GM12878 (cell line): ENCODE measurements around the gene DCTN2. TPM values are rescaled to one million over a fixed set of nuclear protein-coding genes. Genes with fewer than 3 reads are reported as not detected.
A peak's percentile ranks its signal among the peaks of the same experiment; 100 is the strongest.

ENCODE experiments used
- ATAC-seq: fragments of 200-7000 bp; cut with Tn5 transposase; 3 replicates; pipeline ENCODE4 v1.9.1; 2020; ENCODE audit warnings: mild to moderate bottlenecking, moderate library complexity
- BruUV-seq: library from RNA; stranded (reverse); fragments of 400-500 nt; replicated peaks from 2 replicates; lab custom pipeline; 2021; lab: Mats Ljungman, UMichigan
- CTCF ChIA-PET: fragments of 300-600 bp; sonication (Branson Sonifier 250); formaldehyde crosslinking; extraction: SDS; loops from one replicate; lab custom pipeline; 2021; ENCODE audit warnings: inconsistent platforms; lab: Yijun Ruan, JAX
- POLR2A ChIA-PET: fragments of 350-600 bp; formaldehyde crosslinking; extraction: SDS; loops from one replicate; lab custom pipeline; 2021; ENCODE audit warnings: inconsistent platforms; lab: Charles Lee
- RAD21 ChIA-PET: fragments of 300-600 bp; sonication (Branson Sonifier 250); formaldehyde crosslinking; loops from one replicate; lab custom pipeline; 2023; ENCODE audit warnings: antibody characterized with exemption; ENCODE audit not compliant: unreplicated experiment; lab: Charles Lee
- SMC1A ChIA-PET: fragments of 300-600 bp; sonication (Branson Sonifier 250); formaldehyde crosslinking; loops from one replicate; lab custom pipeline; 2023; ENCODE audit not compliant: unreplicated experiment, uncharacterized antibody; lab: Charles Lee
- DNase-seq: peaks from one replicate; pipeline ENCODE4 v3.0.0-alpha.2; 2011; ENCODE audit warnings: low read depth, low spot score
- FAIRE-seq: peaks from 3 replicates; lab custom pipeline; 2011; peaks lifted over from hg19 to GRCh38; lab: Jason Lieb, UNC
- H2AFZ ChIP-seq: 2 replicates; pipeline ENCODE4 v1.6.0; 2011; ENCODE audit warnings: low read depth, low read length, control low read depth; ENCODE audit not compliant: control insufficient read depth
- H3K27ac ChIP-seq: 2 replicates; pipeline ENCODE4 v1.5.1; 2011; ENCODE audit warnings: control low read depth; ENCODE audit not compliant: control insufficient read depth, insufficient read depth
- H3K27me3 ChIP-seq, 2 experiments: replicated peaks in 1 of 2; 2 replicates each; pipeline versions ENCODE4 v1.6.0 to v1.6.1; 2011; ENCODE audit warnings: low read length in 1 of 2; ENCODE audit not compliant: control insufficient read depth in 2 of 2, insufficient read depth in 2 of 2
- H3K36me3 ChIP-seq, 2 experiments: 2 replicates each; pipeline ENCODE4 v1.5.1; 2011; ENCODE audit warnings: low read length in 1 of 2; ENCODE audit not compliant: control insufficient read depth in 2 of 2, insufficient read depth in 2 of 2
- H3K4me1 ChIP-seq: 2 replicates; pipeline ENCODE4 v1.6.1; 2011; ENCODE audit warnings: mild to moderate bottlenecking, low read length, moderate library complexity, mixed read lengths; ENCODE audit not compliant: control insufficient read depth, insufficient read depth
- H3K4me2 ChIP-seq: 2 replicates; pipeline ENCODE4 v1.6.0; 2011; ENCODE audit warnings: control low read depth; ENCODE audit not compliant: control insufficient read depth, insufficient read depth
- H3K4me3 ChIP-seq: fragments of 200-600 bp; sonication (generic); 2 replicates; pipeline ENCODE4 v1.5.1; 2016
- H3K79me2 ChIP-seq: 2 replicates; pipeline ENCODE4 v1.6.0; 2011; ENCODE audit warnings: low read length; ENCODE audit not compliant: control insufficient read depth, insufficient read depth
- H3K9ac ChIP-seq: 2 replicates; pipeline ENCODE4 v1.8.0; 2011; ENCODE audit warnings: low read length, control low read depth, mixed read lengths; ENCODE audit not compliant: control insufficient read depth, insufficient read depth
- H3K9me3 ChIP-seq: replicated peaks from 3 replicates; pipeline ENCODE4 v1.5.1; 2011; ENCODE audit warnings: mild to moderate bottlenecking, low read length; ENCODE audit not compliant: control insufficient read depth, insufficient read depth
- H4K20me1 ChIP-seq: 2 replicates; pipeline ENCODE4 v1.6.0; 2011; ENCODE audit not compliant: control insufficient read depth, insufficient read depth
- MLLT1 ChIP-seq: fragments of 450-650 bp; IDR thresholded peaks from 2 replicates; pipeline ENCODE4 v1.6.1; 2016; ENCODE audit warnings: mild to moderate bottlenecking
- SUPT20H ChIP-seq: IDR thresholded peaks from 2 replicates; pipeline ENCODE4 v1.6.1; 2011; ENCODE audit warnings: low read depth, mild to moderate bottlenecking, low read length, moderate library complexity, borderline replicate concordance; ENCODE audit not compliant: control insufficient read depth
- WGBS: methylation state at CpG from one replicate; pipeline ENCODE4 v1.1.6; 2016; ENCODE audit warnings: low lambda C conversion rate; ENCODE audit not compliant: insufficient replicate concordance, insufficient coverage; ENCODE audit errors: missing lambda C conversion rate; 5-methylcytosine and 5-hydroxymethylcytosine counted together
- in situ Hi-C: fragments of 300-500 bp; cut with MboI; formaldehyde crosslinking; loops from 9 replicates; pipeline ENCODE4 v1.14.3; 2018; ENCODE audit warnings: mixed read lengths
- intact Hi-C: fragments of 100-400 bp; cut with micrococcal nuclease; formaldehyde crosslinking; loops from one replicate; pipeline ENCODE4 v1.14.2; 2022; ENCODE audit not compliant: unreplicated experiment
- polyA plus RNA-seq, 11 experiments: library from polyadenylated mRNA; depleted of rRNA in 4 of 11; unstranded in 6 of 11; stranded (reverse) in 5 of 11; fragments of >200 nt; fragmentation: Nextera tagmentation in 4 of 11; fragmentation: Illumina TruSeq in 1 of 11; extraction: Ambion mirVana in 4 of 11; extraction: Trizol in 1 of 11; gene quantifications; 1 replicate in 1 of 11; 2 replicates in 10 of 11; pipeline versions ENCODE4 v1.2.1 to v1.2.3, GENCODE V29; 2011 to 2016; ENCODE audit warnings: inconsistent platforms in 2 of 11, missing spikeins in 2 of 11, low read depth in 1 of 11
- total RNA-seq, 4 experiments: library from RNA; depleted of rRNA in 3 of 4; stranded (reverse); fragments of >200 nt in 3 of 4; fragmentation: Illumina TruSeq in 1 of 4; extraction: Trizol in 1 of 4; gene quantifications; 2 replicates each; pipeline versions ENCODE4 v1.2.1 to v1.2.3, GENCODE V29; 2013 to 2021

Gene DCTN2
- total and polyA plus RNA-seq, 10 of the 15 experiments (the other 5 are each of a cell fraction or from before 2014, with no cell fraction given): 32.3 to 171 (median 100) TPM

GRCh38 chr12:57521525-57522010, 25.4 kb downstream of the DCTN2 start:
- ChIA-PET RAD21 (interaction anchor here (0.7 to 2.4 kb wide), 3 partner anchors 45 to 91 kb away, joined by 3 to 9 read pairs (median 5); partner anchors contain the start of gene INHBE), POLR2A (interaction anchor here (1.0 to 1.6 kb wide), 4 partner anchors 33 to 292 kb away, joined by 3 to 10 read pairs (median 4); partner anchors contain the start of gene SHMT2), CTCF (interaction anchor here (1.3 kb wide), 1 partner anchor 63 kb away, joined by 5 read pairs; no protein-coding TSS in a partner anchor), SMC1A (interaction anchor here (1.2 kb wide), 1 partner anchor 66 kb away, joined by 3 read pairs; no protein-coding TSS in a partner anchor)
- peak overlapping the region; percentile 91 for H3K9ac ChIP-seq
- no peaks in the 10 kb centered on the region for H3K27me3 ChIP-seq
- H3K4me2 ChIP-seq: peak overlapping the region; percentile 92
- H3K9me3 ChIP-seq: no peaks in the 10 kb centered on the region
- H3K4me3 ChIP-seq: peak overlapping the region; percentile 80; the same call in 1 of the 2 replicates
- H3K4me1 ChIP-seq: peaks cover 29% of the 10 kb centered on the region
- intact Hi-C loops (loop anchor here (2.0 to 5.0 kb wide), 3 partner anchors 25 to 59 kb away; partner anchors contain the start of genes ARHGAP9 and DCTN2), in situ Hi-C loops (no loop called here)
- ATAC-seq (no peak), DNase-seq (no peak), FAIRE-seq (no peak)
- H3K27ac ChIP-seq: peak overlapping the region; percentile 99
- H3K36me3 ChIP-seq: peaks cover 17% of the 10 kb centered on the region in 2 experiments; a peak in 3 of 4 replicates
- H2AFZ ChIP-seq: peak overlapping the region; percentile 86
- peaks cover 4% of the 10 kb centered on the region; the same call in 1 of the 2 replicates for H4K20me1 ChIP-seq
- TF ChIP-seq SUPT20H: no peak
- TF ChIP-seq MLLT1: peak; percentile 42; the same call in 1 of the 2 replicates
- BruUV-seq: no TSS peak
- WGBS: 66% methylated on average over 17 of the region's 17 CpGs
- peaks cover 50% of the 10 kb centered on the region for H3K79me2 ChIP-seq
